Measurements from ENCODE around the gene PKHD1.
A peak's percentile ranks its signal among the peaks of the same experiment; 100 is the strongest.

PKHD1 gene

DNA sequence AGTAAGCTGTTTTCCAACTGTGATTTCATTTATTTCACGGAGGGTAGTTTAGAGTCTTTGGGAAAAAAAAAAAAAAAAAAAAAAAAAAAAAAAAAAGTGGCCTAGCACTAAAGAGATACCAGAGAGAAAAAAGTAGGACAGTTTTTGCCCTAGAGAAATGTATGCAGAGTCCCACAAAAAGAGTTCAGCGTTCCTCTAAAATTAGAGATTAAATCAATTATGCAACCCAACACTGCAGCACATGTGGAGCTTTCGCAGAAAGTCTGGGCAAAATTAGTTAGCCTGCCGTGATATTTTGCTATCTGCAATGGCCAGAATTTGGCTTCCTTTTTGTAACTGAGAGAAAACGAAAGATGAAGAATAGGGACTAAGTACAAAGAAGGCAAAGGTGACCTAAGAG lies 309.8 kb downstream of the PKHD1 start:
- no peak for DNase-seq

DNA sequence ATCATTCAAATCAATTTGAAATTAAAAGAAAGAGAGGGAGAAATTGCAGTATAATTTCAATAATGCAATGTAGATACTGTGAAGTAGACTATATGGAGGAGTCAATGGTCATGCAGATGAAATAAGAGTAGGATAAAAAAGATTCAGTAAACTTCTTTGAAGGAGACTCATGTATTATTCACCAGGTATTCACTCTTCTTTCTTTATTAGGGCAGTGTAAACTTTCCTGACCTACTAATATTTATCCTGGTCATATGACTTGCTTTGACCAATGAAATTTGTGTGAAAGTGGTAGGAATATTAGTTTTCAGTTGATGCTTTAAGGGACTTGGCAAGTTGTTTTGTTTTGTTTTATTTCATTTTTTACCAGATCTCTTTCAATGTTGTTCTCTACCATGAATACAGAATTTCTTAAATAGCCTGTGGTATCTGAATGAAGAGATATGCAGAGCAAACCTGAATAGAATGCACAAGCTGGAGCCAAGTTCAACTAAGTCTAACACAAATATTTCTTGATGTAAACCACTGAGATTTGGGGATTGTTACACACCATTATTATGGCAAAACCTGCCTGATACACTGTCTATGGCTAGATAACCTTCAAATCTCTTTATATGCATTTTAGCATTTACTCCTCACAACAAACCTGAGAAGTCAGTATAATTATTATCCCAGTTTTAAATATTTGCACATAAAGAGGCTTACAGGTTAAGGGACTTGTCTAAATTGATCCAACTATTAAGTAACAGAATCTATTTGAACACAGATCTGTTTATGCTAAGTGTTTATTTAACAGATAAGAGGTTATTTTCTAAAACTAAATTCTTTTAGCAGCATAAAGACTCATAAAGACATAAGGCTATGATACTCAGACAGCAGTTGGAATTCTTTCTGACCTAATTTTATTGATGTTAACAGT lies 311.2 kb downstream of the PKHD1 start:
- no peak for DNase-seq

DNA sequence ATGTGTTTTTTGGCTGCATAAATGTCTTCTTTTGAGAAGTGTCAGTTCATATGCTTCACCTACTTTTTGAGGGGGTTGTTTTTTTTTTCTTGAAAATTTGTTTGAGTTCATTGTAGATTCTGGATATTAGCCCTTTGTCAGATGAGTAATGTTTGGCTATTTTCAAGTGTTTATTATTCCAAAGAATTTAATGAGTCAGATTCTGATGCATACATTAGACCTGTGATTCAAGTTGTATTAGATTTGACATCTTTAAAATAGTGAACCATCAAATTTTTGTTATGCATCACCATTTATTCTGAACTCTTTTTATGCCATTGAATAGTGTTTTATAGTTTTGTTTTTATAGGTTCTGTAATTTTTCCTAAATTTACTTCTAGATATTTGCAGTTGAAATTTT lies 319.3 kb downstream of the PKHD1 start:
- DNase-seq = no peak

DNA sequence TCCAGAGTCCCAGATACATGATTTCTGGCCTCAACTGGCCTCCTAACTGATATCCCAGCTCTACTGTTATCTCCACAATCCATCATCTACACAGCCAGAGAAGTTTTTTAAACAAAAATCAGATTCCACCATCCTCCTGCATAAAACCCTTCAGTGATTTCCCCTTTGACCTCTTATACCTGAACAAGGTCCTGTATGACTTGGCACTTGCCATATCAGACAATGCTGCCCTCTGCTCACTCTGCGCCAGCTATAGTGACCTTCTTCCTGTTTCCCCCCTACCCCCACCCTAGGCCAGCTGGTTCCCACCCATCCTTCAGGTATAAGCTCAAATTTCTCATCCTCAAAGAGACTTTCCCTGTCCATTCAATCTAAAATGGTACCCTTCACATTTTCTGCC lies 322.2 kb downstream of the PKHD1 start:
- DNase-seq = no peak

DNA sequence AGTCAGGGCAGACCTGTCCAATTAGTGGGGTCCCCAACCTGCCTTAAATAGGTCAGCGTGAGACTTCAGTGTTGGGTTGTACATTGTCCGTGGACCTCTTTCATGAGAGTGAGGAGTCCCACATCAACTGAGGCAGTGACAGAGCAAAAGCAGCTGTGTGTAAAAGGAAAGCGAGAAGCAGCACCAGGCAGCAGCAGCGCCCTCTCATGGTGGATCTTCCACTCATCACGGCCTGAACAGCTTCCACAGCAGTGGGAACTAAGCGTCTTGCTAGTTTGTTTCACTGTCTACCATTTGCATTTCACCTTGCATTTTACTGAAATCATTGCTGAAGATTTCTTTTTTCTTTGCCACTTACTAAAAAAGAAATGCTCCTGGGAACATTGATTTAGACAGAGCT lies 333.8 kb downstream of the PKHD1 start:
- no peak for DNase-seq

DNA sequence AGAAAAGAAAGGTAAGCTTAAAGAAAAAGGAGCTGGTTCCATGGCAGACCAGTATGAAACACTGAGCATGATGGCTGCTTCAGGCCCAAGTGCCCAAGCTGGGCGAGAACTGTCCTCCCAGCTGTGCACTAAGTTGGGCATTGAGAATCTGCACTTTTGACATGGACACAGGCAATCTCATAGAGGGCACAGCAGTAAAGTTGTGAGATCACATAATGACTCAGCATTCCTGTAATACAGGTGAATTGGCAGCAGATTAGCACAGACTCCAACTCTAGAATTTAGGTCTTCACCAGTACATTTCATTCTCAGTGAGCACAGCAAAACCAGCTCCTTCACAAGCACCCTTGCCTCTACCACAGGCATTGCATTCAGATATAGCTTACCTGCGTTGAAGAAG lies 343.4 kb downstream of the PKHD1 start:
- DNase-seq = peak; percentile 82

DNA sequence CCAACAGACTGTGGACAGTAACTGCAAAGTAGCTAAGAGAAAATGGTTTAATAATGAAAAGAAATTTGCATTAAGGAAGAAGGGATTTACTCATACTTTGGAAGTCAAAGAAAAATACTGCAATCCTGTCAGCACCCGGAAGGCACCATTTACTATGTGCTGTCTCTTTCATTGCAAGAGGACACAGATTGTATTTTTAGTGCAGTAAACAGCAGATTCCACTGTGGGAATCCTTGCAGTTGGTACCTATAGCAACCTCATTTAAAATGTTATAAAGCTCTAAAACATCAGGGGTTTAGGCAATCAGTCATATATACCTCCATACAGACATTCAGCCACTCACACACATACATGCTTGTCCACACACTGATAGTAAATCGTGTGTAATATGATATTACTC lies 346.8 kb downstream of the PKHD1 start:
- no peak for DNase-seq

DNA sequence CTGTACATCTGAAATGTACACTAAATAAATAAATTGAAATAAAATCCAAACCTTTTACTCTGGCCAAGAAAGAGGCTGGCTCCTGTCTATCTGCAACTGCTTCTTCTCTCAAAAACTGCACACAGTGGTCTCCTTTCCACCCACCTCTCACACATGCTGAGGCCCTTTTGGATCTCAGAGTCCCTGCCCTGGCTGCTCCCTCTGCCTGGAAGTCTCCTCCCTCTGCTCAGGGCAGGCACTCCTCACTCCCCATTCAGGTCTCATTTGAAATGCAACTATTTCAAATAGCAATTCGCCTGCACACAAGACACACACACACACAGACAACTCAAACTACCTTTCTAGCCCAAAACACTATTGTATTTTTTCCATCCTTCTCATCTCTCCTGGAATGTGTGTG lies 348.8 kb downstream of the PKHD1 start:
- DNase-seq = no peak

DNA sequence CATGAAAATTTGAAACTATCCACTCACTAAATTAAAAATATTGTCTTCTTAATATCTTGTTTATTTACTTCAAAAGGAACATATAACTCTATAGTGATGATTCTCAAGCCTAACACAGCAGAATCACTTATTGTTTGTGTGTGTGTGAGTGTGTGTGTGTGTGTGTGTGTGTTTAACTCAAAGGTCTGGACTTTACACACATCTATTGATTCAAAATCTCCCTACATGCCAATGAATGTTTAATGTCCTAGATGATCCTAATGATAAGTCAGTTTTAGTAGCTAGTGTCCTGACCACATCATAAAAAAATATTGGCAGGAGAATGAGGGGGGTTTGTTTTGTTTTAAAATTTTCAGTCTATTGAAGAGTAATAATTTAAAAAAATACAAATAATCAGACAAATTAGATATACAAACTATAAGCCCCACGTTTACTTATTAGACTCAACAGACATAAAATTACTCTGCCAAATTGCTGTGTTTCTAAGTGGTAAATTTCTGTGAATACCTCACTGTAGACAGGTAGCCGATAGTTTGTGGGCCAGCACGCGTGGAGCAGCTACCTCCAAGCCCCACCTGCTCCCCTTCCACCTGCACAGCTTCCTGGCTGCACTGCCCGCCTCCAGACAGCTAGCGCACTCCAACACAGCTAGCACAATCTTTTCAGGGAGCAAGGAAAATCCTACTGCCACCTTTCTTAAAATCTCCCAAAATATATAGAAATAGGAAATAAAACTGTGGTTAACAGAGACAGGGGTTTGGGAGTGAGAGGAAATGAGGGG lies 349.6 kb downstream of the PKHD1 start:
- no peak for DNase-seq

DNA sequence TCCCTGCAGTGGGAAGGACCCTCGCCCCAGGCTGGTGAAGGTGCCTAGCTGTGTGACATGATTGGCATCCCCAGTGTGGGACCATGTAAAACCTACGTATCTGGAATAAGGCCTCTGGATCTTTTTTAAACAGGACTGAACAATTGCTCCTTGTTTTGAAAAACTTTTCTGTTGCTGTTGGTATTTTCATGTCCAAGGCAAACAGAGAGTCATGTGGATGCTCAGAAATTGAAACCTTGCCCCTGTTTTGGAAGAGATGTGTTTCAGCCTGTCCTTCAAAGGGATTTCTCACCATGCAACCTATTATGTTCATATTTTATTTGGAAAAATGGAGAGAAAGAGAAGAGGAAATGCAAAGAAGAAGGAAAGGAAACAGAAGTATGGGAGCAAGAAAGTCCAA lies 362.3 kb downstream of the PKHD1 start:
- no peak for DNase-seq

DNA sequence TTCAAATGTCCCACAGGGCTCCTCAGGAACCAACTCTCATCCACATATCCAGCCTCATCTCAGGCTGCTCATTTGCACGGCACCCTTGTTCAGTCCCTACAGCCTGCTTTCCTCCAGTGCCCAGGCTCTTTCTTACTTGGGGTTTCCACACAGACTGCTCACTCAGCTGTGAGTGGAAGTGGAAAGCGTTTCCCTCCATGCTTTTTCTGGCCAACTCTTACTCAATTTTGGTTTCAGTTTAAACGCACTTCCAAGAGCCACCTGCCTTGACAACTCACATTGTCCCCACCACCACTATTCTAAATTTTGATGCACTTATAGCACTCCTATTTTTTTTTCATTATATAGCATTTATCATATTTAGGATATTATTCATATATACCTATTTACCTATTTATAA lies 367.1 kb downstream of the PKHD1 start:
- DNase-seq = no peak

DNA sequence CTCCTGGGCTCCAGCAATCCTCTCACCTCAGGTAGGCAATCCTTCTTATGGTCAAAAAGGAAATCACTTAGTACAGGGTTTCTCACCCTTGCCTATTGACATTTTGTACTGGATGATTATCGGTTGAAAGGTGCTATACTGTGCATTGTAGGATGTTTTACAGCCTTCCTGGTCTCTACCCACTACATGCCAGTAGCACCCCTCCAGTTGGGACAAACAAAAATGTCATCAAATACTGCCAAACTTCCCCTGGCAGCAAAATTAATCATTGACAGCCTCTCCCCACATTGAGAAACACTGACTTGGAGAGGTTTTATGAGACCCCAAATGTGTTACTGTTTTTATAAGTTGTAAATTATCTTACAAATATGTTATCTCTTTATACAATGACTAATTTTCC lies 368.1 kb downstream of the PKHD1 start:
- no peak for DNase-seq

DNA sequence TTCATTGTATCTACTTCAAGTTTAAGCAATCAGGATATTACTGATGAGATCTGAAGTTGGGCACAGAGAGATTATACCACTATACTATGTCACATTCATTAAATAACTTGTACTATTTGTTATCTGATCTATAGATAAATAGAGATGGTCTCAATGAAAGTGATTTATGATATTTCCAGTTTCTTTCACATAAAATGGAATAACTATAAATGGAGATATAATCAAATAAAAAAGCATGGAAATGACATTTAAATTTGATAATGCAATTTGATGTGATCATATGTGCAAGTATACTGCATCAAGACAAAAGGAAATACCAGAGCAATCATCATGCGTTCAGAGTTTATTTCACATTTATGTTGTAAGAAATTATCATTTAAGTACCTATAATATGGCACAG lies 368.9 kb downstream of the PKHD1 start:
- no peak for DNase-seq

DNA sequence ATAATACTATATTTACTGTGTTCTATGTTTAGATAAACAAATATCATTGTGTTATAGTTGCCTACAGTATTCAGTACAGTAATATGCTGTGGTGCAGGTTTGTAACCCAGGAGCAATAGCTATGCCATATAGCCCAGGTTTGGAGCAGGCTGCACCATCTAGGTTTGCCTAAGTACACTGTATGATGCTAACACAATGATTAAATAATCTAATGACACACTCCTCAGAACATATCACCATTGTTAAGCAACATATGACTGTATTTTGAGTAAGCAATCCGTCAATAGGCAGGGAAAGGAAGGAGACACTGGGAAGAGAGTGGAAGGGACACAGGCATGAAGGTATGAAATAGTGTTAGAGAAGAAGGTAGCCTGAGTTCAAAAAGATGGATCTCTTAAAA lies 369.9 kb downstream of the PKHD1 start:
- DNase-seq = no peak

DNA sequence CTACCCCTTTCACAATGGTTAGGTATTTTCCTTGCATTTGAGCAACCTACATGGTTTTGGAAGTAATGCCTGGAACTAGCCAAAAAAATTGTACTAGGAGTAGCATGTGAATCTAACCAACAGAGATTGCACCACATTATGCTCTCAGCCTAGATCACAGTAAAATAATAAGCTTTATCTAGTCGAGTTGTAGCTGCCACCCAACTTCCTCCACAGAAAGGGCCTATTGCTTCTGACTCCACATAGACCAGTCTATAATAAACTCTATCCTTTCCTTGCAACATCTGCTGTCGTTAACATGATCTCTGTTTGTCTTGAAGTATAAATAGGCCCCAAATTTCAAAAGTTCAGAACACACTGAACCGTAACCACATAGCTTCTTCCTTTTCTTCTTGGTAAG lies 375.5 kb downstream of the PKHD1 start:
- DNase-seq = no peak

DNA sequence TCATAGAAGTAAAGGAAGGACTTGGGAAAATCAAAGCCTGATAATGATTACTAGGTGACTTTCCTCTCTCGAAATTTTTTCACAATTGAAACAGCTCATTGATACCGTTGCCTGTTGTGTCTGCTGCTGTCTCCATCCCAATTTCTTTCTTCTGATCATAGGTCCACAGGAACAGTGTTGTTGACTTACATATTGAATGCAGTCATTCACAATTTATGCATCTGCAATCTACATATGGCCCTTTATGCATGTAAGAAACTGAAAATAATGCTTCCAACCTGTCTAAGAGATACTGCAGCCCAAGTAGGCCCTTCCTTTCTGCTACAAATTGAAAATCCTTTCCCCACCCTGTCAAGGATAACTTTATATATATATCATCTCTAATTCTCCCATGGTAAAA lies 381.3 kb downstream of the PKHD1 start:
- no peak for DNase-seq

DNA sequence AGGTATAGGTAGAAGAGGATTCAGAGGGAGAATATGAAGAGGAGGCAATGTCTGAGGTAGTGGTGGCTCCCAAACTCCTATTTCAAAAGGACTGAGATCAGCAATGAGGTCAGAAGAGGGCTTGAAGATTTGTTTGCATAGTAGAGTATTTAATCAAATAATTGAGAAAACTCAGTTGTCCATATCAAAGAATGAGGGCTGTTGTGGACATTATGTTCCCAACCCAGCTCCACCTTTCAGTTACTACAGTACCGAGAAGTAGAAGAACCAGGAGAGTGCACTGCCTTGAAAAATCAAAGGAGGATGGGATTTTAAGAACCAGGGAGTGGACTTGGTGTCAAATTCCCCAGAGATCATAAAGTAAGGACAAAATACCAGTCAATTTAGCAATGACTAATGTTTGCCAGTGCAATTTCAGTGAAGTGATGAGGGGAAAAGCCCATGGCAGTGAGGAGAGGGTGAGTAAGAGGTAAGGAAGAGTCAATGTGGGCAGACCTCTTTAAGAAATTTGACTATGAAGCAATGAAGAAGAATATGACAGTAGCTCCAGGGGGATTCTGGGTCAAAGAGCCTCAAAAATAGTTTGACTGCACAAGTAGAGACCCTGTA lies 382.4 kb downstream of the PKHD1 start:
- peak; percentile 21 for DNase-seq

DNA sequence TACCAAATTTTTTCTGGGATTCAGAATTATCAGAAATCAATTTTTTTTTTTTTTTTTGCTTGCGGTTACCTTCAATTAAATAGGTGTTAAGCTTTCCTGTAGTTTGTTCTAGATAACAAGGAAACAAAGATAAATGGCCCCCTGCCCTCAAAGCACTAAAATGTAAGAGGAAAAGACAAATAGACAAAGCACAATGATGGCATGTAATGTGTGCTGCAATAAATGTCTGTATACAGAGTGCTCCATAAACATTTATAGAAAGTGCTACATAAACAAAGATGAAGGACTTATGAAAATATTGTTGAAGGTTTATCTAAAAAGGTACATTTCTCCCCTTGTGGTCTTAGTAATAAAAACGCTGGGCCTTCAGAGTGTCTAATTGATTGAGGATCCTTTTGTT lies 384.6 kb downstream of the PKHD1 start:
- DNase-seq = no peak

DNA sequence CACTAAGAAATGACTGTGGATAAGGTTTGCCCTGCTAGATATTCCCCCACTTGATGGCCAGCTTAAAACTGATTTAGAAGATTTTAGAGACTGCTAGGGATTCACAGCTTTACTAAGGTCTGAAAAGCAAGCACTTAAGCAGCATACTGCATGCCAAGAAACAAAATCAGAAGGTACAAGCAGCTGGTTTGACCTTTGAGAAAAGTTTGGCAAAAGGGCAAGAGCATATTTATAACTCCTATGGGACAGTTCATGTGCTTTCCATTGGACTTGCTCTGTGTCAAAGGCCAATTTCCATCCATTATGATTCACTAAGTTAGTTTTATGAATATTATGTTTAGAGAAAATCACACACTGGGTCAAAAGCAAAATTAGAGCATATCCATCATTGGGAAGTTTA lies 402.8 kb downstream of the PKHD1 start:
- DNase-seq = no peak

DNA sequence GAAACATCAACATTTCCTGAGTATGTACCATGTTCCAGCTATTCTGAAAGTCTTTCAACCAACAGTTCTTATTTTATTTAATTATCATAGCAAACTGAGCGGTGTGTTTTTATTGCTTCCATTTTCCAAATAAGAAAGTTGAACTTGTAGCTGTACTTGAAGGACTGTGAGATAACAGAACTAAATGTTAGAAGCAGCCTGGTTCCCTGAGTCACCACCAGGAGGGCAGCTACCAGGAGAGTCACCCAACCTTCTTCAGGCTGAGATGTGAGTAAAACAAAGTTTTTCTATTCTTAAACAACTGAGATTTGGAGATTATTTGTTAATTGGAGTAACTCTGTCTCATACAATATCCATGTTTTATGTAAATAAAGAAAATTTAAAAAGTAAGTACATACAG lies 403.4 kb downstream of the PKHD1 start:
- DNase-seq = no peak

DNA sequence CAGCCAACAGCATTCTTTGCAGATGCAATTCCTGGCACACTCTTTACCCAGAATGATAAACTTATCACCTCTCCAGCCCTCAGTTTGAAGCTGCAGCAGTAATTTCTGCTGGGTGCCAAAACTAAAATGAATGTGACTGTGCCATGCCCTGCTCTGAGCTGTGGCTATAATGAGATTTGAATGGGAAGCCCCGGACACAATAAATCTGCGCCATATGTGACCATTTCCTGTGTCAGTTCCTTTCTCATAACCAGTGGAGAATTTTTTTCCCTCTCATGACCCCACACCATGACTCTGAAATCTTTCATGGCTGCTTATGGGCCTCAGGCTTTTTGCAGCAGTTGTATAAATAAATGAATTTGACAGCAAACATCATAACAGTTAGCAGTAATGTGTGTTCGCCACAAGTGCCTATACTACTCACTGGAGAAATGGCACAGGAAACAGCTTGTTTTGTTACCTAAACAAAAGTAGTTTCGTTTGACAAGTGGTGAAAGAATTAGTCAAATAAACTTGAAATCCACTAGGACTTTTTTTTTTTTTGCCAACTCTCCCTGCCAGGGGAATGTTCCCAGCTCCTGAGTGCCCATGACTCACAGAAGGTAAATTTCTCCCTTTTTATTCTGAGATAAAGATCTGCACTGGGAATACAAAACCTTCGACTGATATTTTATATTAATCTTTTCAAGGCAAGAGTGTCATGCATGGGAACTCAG lies 408.4 kb downstream of the PKHD1 start:
- no peak for DNase-seq

DNA sequence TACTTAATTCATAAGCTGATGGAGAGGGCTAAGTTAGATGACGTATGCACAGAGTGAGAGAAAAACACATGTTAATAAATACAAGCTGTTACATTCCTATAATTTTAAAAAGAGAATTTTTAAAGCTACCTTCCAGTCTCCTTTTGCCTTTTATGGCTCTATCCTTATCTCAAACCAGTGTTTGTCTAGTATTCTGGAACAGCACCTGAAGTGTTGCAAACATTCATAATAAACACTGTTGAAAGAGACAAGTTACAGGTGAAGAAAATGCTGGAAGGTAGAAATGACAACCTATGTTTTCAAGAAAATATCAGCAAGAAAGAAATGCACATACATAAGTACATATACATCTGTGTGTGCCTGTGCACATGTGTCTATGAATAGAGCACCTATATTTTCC lies 409.1 kb downstream of the PKHD1 start:
- no peak for DNase-seq

DNA sequence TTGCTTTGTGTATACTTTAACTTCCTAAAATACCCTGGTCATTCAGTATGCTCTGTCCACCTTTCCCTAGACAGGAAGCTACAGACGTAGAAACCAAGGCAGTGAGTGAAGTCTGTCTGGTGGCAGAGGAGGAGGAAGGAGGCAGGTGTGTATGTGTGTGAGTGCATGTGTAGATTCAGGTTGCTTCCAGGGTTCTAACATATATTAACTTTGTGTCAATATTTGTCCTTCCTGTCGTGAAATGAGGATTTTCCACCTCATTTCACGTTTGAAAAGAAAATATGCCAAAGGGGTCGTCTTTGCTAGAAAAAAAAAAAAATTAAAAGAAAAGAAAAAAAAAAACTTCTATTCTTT lies 411.5 kb downstream of the PKHD1 start:
- DNase-seq = no peak
